ENCODE results near the gene MAPKAP1.

- TF ChIP-seq ZNF124 (CRISPR knock-in tag; IDR thresholded peaks at IDR 0.05) = no peak
- TF ChIP-seq FIP1L1 (IDR thresholded peaks at IDR 0.05; ENCODE audit: low read depth, low read length, poor library complexity, severe bottlenecking) = no peak
- TF ChIP-seq MTA2 (IDR thresholded peaks at IDR 0.05; ENCODE audit: low read depth) = no peak
- no peak for TF ChIP-seq MTA3 (IDR thresholded peaks at IDR 0.05; ENCODE audit: borderline replicate concordance)
- TF ChIP-seq PHF21A (IDR thresholded peaks at IDR 0.05; ENCODE audit: borderline replicate concordance, low read depth) = no peak
- TF ChIP-seq ZNF324 (CRISPR knock-in tag; IDR thresholded peaks at IDR 0.05) = no peak
- no peak for TF ChIP-seq ZEB2 (IDR thresholded peaks at IDR 0.05)
- TF ChIP-seq NFIC (IDR thresholded peaks at IDR 0.05) = no peak
- TF ChIP-seq ESRRA (IDR thresholded peaks at IDR 0.05; ENCODE audit: borderline replicate concordance, low read depth) = no peak
Measured at GRCh38 chr9:125422853-125423252, 284.2 kb downstream of the MAPKAP1 start.

All from K562 (cell line).